ENCODE results near the gene SMYD3. TPM values are rescaled to one million over a fixed set of nuclear protein-coding genes. Genes with fewer than 3 reads are reported as not detected.

Gene SMYD3
- total RNA-seq, 3 donors from 2014 or later (not counting 1 experiment from before 2014, with no cell fraction given), result 43.6 to 48.0 (median 46.1) TPM

DNA sequence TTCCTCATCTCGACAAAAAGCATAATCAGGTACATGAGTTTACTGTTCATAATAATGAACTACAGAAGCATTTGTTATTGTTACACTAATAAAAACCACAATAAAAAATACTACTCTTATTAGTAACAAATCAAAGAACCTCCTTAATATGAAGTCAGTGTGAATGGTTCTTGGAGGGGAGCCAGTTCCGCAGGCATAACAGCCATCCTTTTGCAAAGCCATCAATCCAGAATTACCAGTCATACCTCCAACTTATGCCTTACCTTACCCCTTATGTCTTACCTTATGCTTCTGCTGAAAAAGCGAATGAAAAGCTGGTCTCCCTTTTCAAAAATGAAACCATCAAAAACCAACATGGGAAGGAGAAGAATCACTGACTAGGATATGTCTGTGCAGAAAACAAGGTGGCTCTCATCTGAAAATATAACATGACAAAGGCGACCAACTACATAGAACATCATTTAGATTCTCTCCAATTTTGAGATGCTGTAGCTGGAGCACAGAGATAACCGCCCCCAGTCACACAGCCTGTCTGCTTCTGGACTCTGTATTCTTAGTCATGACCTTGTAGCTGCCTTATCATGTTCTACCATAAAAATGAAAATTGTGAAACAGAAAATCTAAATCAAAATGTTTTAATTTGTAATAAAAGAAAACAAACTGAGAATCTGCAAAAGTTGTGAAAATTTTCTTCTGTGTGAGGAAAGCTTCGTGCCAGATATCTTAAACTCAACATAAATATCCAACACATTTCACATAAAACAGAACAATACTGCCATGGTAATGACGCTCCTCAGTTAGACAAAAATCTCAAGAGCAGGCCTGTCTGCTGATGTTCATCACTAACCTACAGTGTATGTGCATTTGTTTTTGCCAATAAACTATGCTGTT is 438.2 kb downstream of the SMYD3 start:
- DNase-seq, result no peak
- no peaks in the 10 kb centered on the region for H3K27me3 ChIP-seq (ENCODE audit: control insufficient read depth, insufficient read depth, low read length)
- H3K4me3 ChIP-seq (ENCODE audit: low read length), result no peak overlapping the region
- Mint-ChIP-seq H3K4me1 (peaks cover 22 to 24% of the 10 kb centered on the region in 2 donors), H3K36me3 (no peaks in the 10 kb centered on the region), H3K9me3 (no peaks in the 10 kb centered on the region), H3K4me3 (peak overlapping the region; percentile 2), H3K27ac (peak overlapping the region; percentile 32 to 63), H3K27me3 (ENCODE audit: low read depth in 2 of 2) (no peaks in the 10 kb centered on the region)
- no peaks in the 10 kb centered on the region for H3K9me3 ChIP-seq (ENCODE audit: control insufficient read depth, insufficient read depth, low read length)
- H3K36me3 ChIP-seq (ENCODE audit: control insufficient read depth, insufficient read depth, low read length), result no peaks in the 10 kb centered on the region
- WGBS (ENCODE audit: insufficient coverage), result 93% methylated on average over 5 of the region's 7 CpGs
- intact Hi-C loops (cut with micrococcal nuclease), result no loop called here
- no peak for ATAC-seq
- TF ChIP-seq, protein P1, sequence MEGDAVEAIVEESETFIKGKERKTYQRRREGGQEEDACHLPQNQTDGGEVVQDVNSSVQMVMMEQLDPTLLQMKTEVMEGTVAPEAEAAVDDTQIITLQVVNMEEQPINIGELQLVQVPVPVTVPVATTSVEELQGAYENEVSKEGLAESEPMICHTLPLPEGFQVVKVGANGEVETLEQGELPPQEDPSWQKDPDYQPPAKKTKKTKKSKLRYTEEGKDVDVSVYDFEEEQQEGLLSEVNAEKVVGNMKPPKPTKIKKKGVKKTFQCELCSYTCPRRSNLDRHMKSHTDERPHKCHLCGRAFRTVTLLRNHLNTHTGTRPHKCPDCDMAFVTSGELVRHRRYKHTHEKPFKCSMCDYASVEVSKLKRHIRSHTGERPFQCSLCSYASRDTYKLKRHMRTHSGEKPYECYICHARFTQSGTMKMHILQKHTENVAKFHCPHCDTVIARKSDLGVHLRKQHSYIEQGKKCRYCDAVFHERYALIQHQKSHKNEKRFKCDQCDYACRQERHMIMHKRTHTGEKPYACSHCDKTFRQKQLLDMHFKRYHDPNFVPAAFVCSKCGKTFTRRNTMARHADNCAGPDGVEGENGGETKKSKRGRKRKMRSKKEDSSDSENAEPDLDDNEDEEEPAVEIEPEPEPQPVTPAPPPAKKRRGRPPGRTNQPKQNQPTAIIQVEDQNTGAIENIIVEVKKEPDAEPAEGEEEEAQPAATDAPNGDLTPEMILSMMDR (IDR thresholded peaks at IDR 0.05), result no peak
- H3K4me1 ChIP-seq (ENCODE audit: control insufficient read depth, insufficient read depth, low read length), result peaks cover 7% of the 10 kb centered on the region
- H3K27ac ChIP-seq (ENCODE audit: low read length), result no peak overlapping the region

DNA sequence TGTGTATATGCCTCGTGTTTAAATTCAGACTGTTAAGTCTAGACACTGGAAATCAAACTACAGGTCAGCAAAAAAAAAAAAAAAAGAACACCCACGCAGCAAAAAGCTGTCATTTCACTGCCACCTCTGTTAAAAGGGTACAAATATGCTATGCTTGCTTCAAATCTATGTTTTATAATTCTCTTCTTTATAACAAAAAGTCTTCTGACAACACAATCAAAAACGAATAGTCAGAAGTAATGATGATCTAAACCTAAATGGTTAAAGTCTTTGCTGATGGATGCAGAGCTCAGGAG is 438.9 kb downstream of the SMYD3 start:
- Histone ChIP-seq H3K27me3 (ENCODE audit: control insufficient read depth, insufficient read depth, low read length) (no peaks in the 10 kb centered on the region), H3K9me3 (ENCODE audit: control insufficient read depth, insufficient read depth, low read length) (no peaks in the 10 kb centered on the region), H3K36me3 (ENCODE audit: control insufficient read depth, insufficient read depth, low read length) (no peaks in the 10 kb centered on the region), H3K4me3 (ENCODE audit: low read length) (no peak overlapping the region), H3K27ac (ENCODE audit: low read length) (no peak overlapping the region), H3K4me1 (ENCODE audit: control insufficient read depth, insufficient read depth, low read length) (peaks cover 7% of the 10 kb centered on the region)
- Mint-ChIP-seq H3K36me3 (no peaks in the 10 kb centered on the region), H3K27me3 (ENCODE audit: low read depth in 2 of 2) (no peaks in the 10 kb centered on the region), H3K4me1 (peaks cover 22 to 24% of the 10 kb centered on the region in 2 donors), H3K9me3 (no peaks in the 10 kb centered on the region), H3K27ac (peak overlapping the region; percentile 32 to 63), H3K4me3 (peak overlapping the region; percentile 71)
- intact Hi-C loops (cut with micrococcal nuclease), result no loop called here
- WGBS (ENCODE audit: insufficient coverage), result 56% methylated on average over 3 of the region's 3 CpGs
- ATAC-seq (no peak), DNase-seq (no peak)
- TF ChIP-seq, protein P1 (IDR thresholded peaks at IDR 0.05), result no peak

DNA sequence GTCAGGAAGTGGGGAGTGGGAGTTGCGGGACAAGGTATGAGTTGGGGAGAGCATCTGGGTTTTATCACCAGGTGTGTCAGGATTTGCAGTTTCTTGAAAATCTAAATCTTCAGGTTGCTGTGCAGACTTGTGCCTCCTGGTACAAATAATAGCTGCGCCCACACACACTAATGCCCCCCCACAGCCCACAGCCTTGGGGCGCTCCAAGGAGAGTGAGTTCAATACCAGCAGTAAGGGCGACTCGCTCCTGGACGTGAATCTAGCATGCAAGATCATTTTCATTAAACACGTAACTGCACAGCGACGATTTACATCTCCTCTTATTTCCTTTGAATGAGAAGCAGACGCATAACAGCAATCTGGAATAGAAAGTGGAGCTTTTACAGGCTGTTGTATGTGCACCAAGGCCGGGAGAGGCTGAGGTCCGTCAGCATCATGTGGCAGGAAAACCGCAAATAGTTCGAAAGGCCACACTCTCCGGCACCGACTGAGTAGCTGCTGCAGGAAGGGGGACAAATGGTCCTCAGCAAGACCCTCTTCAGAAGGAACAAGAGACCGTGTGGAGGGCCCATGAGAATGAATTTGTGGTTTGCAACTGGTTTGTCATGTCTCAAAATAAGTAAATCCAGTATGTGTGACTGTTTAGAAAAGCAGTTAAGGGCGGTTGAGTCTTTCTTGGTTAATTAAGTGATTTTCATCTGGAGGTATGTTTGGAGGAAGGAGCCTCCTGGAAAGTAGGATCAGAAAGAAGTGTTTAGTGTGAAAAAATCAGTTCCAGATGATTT is 439.5 kb downstream of the SMYD3 start:
- Mint-ChIP-seq H3K36me3 (no peaks in the 10 kb centered on the region), H3K9me3 (no peaks in the 10 kb centered on the region), H3K27me3 (ENCODE audit: low read depth in 2 of 2) (no peaks in the 10 kb centered on the region), H3K27ac (peak overlapping the region; percentile 32 to 63), H3K4me1 (peaks cover 22 to 24% of the 10 kb centered on the region in 2 donors), H3K4me3 (peak overlapping the region; percentile 71)
- no peaks in the 10 kb centered on the region for H3K9me3 ChIP-seq (ENCODE audit: control insufficient read depth, insufficient read depth, low read length)
- H3K4me3 ChIP-seq (ENCODE audit: low read length), result no peak overlapping the region
- peaks cover 7% of the 10 kb centered on the region for H3K4me1 ChIP-seq (ENCODE audit: control insufficient read depth, insufficient read depth, low read length)
- H3K36me3 ChIP-seq (ENCODE audit: control insufficient read depth, insufficient read depth, low read length), result no peaks in the 10 kb centered on the region
- intact Hi-C loops (cut with micrococcal nuclease), result no loop called here
- ATAC-seq (peak; percentile 79 to 94 (median 83)), DNase-seq (peak in 1 of 2 donors; percentile 17)
- TF ChIP-seq, protein P1 (IDR thresholded peaks at IDR 0.05), result no peak
- H3K27me3 ChIP-seq (ENCODE audit: control insufficient read depth, insufficient read depth, low read length), result no peaks in the 10 kb centered on the region
- 33% methylated on average over 17 of the region's 18 CpGs for WGBS (ENCODE audit: insufficient coverage)
- no peak overlapping the region for H3K27ac ChIP-seq (ENCODE audit: low read length)

Data from natural killer cell (primary cell).